ENCODE results near the gene RNF126.
"Not testable (repeated sequence)": the region's sequence is repeated elsewhere in the genome, so short reads cannot be mapped to it uniquely, and the experiment has no call there.

Gene RNF126

DNA sequence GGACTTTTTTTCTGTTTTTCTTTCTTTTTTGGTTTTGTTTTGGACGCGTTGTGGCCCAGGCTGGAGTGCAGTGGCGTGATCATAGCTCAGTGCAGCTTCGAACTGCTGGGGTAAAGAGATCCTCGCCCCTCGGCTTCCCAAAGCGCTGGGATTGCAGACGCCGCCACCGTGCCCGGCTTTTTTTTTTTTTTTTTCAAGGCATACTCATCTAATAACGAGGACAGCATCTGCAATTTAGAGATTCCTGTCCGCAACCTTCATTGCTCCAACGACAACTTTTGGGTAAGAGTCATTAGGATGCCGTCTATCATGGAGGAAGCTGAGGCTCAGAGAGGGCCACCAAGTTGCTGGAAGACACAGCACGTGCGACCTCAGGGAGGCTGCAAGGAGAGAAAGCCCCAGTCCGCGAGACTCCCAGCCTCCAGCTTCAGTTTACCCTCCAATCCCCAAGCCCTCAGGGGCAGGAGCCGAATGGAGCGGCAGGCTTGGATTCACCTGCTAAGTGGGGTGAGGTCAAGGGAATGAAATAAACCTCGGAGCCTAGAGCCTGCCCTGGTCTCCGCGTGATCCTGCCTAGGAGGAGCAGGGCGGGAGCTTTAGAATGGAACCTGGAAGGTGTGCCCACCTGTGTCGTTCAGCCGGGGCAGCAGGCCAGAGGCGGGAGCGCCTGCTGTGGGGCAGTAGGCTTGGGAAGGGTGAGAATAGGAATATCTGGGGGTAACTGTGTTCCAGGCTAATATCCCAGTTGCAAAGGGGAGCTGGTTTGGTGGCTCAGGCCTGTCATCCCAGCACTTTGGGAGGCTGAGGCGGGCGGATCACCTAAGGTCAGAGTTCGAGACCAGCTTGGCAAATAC is 29.0 kb downstream of the RNF126 start:
- H3K4me3 ChIP-seq (ENCODE audit: low read depth, low read length), result peak overlapping the region; percentile 69
- TF ChIP-seq CTCF (IDR thresholded peaks at IDR 0.05; ENCODE audit: low read depth, low read length), result no peak

GRCh38 chr19:633068-633785 is 29.8 kb downstream of the RNF126 start, which contains the start of gene POLRMT:
POLRMT (minus strand) TSS chr19:633537; CDS start chr19:633512, 25 bp downstream.
- TF ChIP-seq CTCF (IDR thresholded peaks at IDR 0.05; ENCODE audit: low read depth, low read length), result no peak
- peak within 1 kb of the TSS; percentile 83 for H3K4me3 ChIP-seq (ENCODE audit: low read depth, low read length)

DNA sequence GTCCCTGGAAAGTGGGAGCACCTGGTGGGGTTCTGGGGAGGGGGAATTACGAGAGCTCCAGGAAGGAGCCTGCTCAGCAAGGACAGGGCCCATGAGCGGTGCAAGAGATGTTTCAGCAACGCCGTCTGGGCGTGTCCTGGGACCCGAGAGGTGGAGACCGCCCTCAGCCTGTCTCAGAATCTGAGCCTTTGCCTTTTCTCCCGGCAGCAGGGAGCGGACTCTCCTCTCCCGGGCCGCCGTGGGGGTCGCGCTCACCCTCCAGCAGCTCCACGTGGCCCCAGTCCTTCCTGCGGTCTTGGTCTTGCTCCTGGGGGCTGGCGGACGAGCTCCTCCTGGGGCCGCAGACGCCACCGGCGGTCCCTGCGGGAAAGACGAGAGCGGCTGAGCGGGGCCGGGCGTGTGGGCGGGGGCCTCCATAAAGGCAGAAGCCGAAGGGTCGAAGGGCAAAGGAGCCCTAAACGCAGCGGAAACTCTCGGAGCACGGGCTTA is 30.4 kb downstream of the RNF126 start:
- TF ChIP-seq CTCF (IDR thresholded peaks at IDR 0.05; ENCODE audit: low read depth, low read length), result no peak
- peak overlapping the region; percentile 83 for H3K4me3 ChIP-seq (ENCODE audit: low read depth, low read length)

DNA sequence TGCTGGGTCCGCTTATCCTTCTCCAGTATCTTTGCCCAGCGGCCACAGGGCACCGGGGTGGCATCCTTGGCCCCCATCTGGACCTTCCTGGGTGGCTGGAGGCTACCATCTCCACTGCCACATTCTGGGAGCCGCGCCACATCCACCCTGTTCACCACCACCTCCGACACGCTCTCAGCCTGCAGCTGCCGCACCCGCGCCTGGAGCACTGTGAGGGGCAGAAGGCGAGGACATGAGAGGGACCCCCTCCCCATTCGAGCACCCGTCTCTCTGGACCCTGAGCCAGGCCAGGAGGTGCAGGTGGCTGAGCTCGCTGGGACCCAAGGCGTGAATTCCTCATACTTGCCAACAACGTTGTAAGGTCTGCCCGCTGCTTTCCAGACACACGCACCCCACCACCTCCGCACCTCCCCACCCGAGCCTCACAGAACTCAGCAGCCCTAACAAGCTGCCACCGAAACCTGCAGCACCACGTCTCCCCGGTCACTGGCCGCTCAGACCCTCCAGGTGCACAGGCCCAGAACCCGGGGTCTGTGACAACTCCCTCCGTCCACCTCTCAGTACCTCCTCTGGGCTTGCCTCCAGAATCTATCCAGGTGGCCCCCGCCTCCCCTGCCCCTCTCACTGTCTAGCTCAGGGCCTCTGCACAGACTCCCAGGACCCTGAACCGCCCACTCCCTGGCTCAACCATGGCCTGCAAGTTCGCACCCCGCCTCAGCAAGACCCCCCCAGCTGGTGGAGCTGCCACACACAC is 32.9 kb downstream of the RNF126 start:
- no peak for TF ChIP-seq CTCF (IDR thresholded peaks at IDR 0.05; ENCODE audit: low read depth, low read length)
- H3K4me3 ChIP-seq (ENCODE audit: low read depth, low read length), result no peak overlapping the region

GRCh38 chr19:629515-629914 is 33.5 kb downstream of the RNF126 start:
- not testable (repeated sequence) for H3K4me3 ChIP-seq (ENCODE audit: low read depth, low read length)

DNA sequence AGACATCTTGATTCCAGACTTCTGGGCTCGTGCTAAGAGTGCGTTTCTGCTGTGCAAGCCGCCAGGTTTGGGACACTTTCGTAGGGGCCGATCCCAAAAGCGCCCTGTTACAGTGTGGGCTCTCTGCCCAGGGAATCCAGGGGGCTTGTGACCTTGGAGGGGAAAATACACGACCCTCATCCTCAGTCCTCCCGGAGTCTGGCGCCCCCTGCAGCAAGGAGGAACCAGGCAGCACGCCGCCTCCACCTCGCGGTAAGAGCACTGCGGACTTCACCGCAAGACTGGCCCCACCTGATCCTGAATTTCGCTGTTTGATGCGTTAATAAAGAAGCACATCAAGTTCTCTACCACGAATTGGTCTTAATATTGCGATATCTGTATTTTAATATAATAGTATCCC is 34.8 kb downstream of the RNF126 start:
- no peak overlapping the region for H3K4me3 ChIP-seq (ENCODE audit: low read depth, low read length)
- peak; percentile 9; the same call in 1 of the 2 replicates for TF ChIP-seq CTCF (IDR thresholded peaks at IDR 0.05; ENCODE audit: low read depth, low read length)

DNA sequence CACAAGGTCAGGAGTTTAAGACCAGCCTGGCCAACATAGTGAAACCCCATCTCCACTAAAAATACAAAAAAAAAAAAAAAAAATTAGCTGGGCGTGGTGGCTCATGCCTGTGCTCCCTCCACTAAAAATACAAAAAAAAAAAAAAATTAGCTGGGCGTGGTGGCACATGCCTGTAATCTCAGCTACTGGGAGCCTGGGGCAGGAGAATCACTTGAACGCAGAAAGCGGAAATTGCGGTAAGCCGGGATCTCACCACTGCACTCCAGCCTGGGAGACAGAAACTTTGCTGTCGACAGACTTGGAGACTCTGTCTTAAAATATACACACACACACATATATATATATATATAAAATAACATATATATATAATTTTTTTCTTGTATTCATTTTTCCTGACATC is 36.4 kb downstream of the RNF126 start:
- H3K4me3 ChIP-seq (ENCODE audit: low read depth, low read length), result not testable (repeated sequence)

GRCh38 chr19:625257-625656 is 37.8 kb downstream of the RNF126 start:
- no peak overlapping the region for H3K4me3 ChIP-seq (ENCODE audit: low read depth, low read length)
- no peak for TF ChIP-seq CTCF (IDR thresholded peaks at IDR 0.05; ENCODE audit: low read depth, low read length)

Measured in WI38 (cell line).